HepG2 (cell line): ENCODE measurements around the gene KDM6B. TPM values are rescaled to one million over a fixed set of nuclear protein-coding genes. Genes with fewer than 3 reads are reported as not detected.

Experiments
- ATM ChIP-seq: fragments of 450-650 bp; IDR thresholded peaks from 2 replicates; pipeline ENCODE4 v1.7.1; 2017; ENCODE audit warnings: mild to moderate bottlenecking, borderline replicate concordance
- CREB1 ChIP-seq, 2 experiments: fragments of 450-650 bp in 1 of 2; IDR thresholded peaks; 2 replicates each; pipeline ENCODE4 v1.6.1; 2016 to 2017; ENCODE audit warnings: control low read depth in 1 of 2, mild to moderate bottlenecking in 1 of 2, missing compliant biosample characterization in 1 of 2, missing genetic modification characterization in 1 of 2
- EHMT2 ChIP-seq: fragments of 200-600 bp; sonication (generic); IDR thresholded peaks from 2 replicates; pipeline ENCODE4 v1.7.0; 2017; ENCODE audit warnings: antibody characterized with exemption, low read depth, low read length, borderline replicate concordance
- HOXA9 ChIP-seq: sonication (generic); formaldehyde crosslinking; IDR thresholded peaks from 2 replicates; pipeline ENCODE4 v1.8.1; 2022; ENCODE audit warnings: missing genetic modification reagents, mild to moderate bottlenecking, moderate library complexity, borderline replicate concordance
- IKZF1 ChIP-seq: fragments of 450-650 bp; IDR thresholded peaks from 2 replicates; pipeline ENCODE4 v1.7.1; 2016
- ISL2 ChIP-seq: sonication (generic); formaldehyde crosslinking; IDR thresholded peaks from 2 replicates; pipeline ENCODE4 v1.5.0; 2020; ENCODE audit warnings: missing genetic modification reagents
- JUNB ChIP-seq: sonication (generic); formaldehyde crosslinking; IDR thresholded peaks from 2 replicates; pipeline ENCODE4 v1.8.0; 2022; ENCODE audit warnings: missing genetic modification reagents, mild to moderate bottlenecking, borderline replicate concordance
- MTA1 ChIP-seq: sonication (generic); formaldehyde crosslinking; IDR thresholded peaks from 2 replicates; pipeline ENCODE4 v1.4.0; 2020; ENCODE audit warnings: missing genetic modification reagents, mild to moderate bottlenecking, borderline replicate concordance
- NCOR1 ChIP-seq: fragments of 200-600 bp; sonication (generic); IDR thresholded peaks from 2 replicates; pipeline ENCODE4 v1.7.0; 2017; ENCODE audit warnings: antibody characterized with exemption, low read length, borderline replicate concordance
- NR2C2 ChIP-seq: sonication (generic); formaldehyde crosslinking; IDR thresholded peaks from 2 replicates; pipeline ENCODE4 v1.4.0; 2020; ENCODE audit warnings: missing genetic modification reagents, mild to moderate bottlenecking, moderate library complexity, borderline replicate concordance
- PHB2 ChIP-seq: fragments of 450-650 bp; IDR thresholded peaks from 2 replicates; pipeline ENCODE4 v1.6.1; 2018; ENCODE audit not compliant: partially characterized antibody
- RBM39 ChIP-seq: fragments of 200-400 bp; formaldehyde crosslinking; IDR thresholded peaks from one replicate; pipeline ENCODE4 v1.6.1; 2018; ENCODE audit warnings: antibody characterized with exemption, mild to moderate bottlenecking, low read depth, low read length; ENCODE audit not compliant: poor library complexity, severe bottlenecking
- SIN3B ChIP-seq: fragments of 150-350 bp; IDR thresholded peaks from 2 replicates; pipeline ENCODE4 v1.6.1; 2014; ENCODE audit warnings: low read length
- SOX6 ChIP-seq, 2 experiments: fragments of 450-650 bp in 1 of 2; sonication (generic) in 1 of 2; formaldehyde crosslinking in 1 of 2; IDR thresholded peaks; 2 replicates each; pipeline versions ENCODE4 v1.4.0 to v1.6.1; 2017 to 2020; ENCODE audit warnings: antibody characterized with exemption in 1 of 2, mild to moderate bottlenecking in 1 of 2, missing genetic modification reagents in 1 of 2
- TOPORS ChIP-seq: sonication (generic); formaldehyde crosslinking; IDR thresholded peaks from 2 replicates; pipeline ENCODE4 v1.8.0; 2023; ENCODE audit warnings: mild to moderate bottlenecking, missing genetic modification reagents
- ZBTB1 ChIP-seq: sonication (generic); formaldehyde crosslinking; IDR thresholded peaks from 2 replicates; pipeline ENCODE4 v1.4.0; 2020; ENCODE audit warnings: missing genetic modification reagents, borderline replicate concordance
- ZNF430 ChIP-seq: sonication (generic); formaldehyde crosslinking; IDR thresholded peaks from 2 replicates; pipeline ENCODE4 v1.9.0; 2021; ENCODE audit warnings: mild to moderate bottlenecking, missing genetic modification reagents
- ZNF501 ChIP-seq: sonication (generic); formaldehyde crosslinking; IDR thresholded peaks from 2 replicates; pipeline ENCODE4 v1.5.1; 2020; ENCODE audit warnings: mild to moderate bottlenecking, moderate library complexity, missing genetic modification reagents
- ZNF614 ChIP-seq: IDR thresholded peaks from 2 replicates; pipeline ENCODE4 v1.6.1; 2018; ENCODE audit warnings: missing biosample characterization, missing genetic modification reagents, inconsistent platforms, borderline replicate concordance
- ZNF644 ChIP-seq: IDR thresholded peaks from 2 replicates; pipeline ENCODE4 v1.6.1; 2016; ENCODE audit warnings: low read depth
- polyA plus RNA-seq, 8 experiments: library from polyadenylated mRNA; depleted of rRNA in 3 of 8; stranded (reverse) in 7 of 8; unstranded in 1 of 8; fragments of >200 nt; fragmentation: Illumina TruSeq in 4 of 8; extraction: Trizol in 4 of 8; gene quantifications; 2 replicates each; pipeline versions ENCODE4 v1.2.1 to v1.2.3, GENCODE V29; 2011 to 2016; ENCODE audit warnings: low read depth in 4 of 8, missing spikeins in 1 of 8, mixed read lengths in 1 of 8; ENCODE audit not compliant: insufficient read depth in 1 of 8
- total RNA-seq, 5 experiments: library from RNA; depleted of rRNA; stranded (reverse); fragments of >200 nt; fragmentation: Illumina TruSeq; extraction: Trizol; gene quantifications; 2 replicates each; pipeline ENCODE4 v1.2.3, GENCODE V29; 2016; ENCODE audit warnings: low read depth in 1 of 5
- TF ChIP-seq, protein P1 (sequence below): sonication (generic); formaldehyde crosslinking; conservative IDR thresholded peaks from 2 replicates; pipeline ENCODE4 v1.5.0; 2020; ENCODE audit warnings: missing genetic modification reagents
- TF ChIP-seq, protein P2 (sequence below): sonication (generic); formaldehyde crosslinking; IDR thresholded peaks from 2 replicates; pipeline ENCODE4 v1.4.0; 2020; ENCODE audit warnings: missing genetic modification reagents
- TF ChIP-seq, protein P3 (sequence below): sonication (generic); formaldehyde crosslinking; IDR thresholded peaks from 2 replicates; pipeline ENCODE4 v1.5.1; 2020; ENCODE audit warnings: missing genetic modification reagents, mild to moderate bottlenecking, borderline replicate concordance
- TF ChIP-seq, protein P4 (sequence below): sonication (generic); formaldehyde crosslinking; IDR thresholded peaks from 2 replicates; pipeline ENCODE4 v1.4.0; 2020; ENCODE audit warnings: mild to moderate bottlenecking, missing genetic modification reagents

KDM6B gene
- total and polyA plus RNA-seq, 2 of the 13 experiments (the other 11 are each of a cell fraction or from before 2014, with no cell fraction given): 1.3 to 2.1 TPM

DNA sequence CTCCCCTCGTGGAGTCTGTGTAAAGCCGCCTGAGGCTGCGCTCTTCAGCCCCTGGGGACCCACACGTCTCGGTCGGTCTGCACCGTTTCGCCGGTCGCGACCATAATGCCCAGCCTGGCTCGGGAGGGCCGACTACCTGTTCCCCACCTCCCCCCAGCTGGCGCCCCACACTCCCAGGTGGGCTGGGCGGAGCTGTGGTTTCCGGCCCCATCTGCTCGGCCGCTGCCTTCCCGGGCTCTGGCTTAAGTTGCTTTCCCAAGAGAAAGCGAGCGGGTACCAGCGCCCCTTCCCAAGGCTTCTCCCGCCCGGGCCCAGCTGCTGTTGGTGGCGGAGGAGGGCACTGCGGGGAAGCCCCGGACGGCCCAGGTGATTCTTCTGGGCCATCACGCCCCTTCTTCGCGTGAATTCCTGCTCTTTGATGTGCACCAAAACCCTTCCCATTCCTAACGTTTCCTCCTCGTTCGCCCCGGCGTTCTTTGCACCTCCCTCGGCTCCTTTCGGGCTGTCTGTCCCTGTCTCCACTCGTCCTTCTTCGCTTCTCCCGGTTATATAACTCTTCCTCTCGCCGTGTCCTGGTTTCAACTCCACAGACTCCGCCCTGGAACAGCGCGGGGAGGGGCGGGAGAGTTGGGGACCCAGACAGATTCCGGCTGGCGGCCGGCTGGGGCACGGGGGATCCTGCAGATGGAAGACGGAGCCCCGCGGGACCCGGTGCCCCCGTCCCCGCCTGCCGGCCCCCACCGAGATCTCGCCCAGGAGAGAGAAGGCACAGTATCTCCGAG, 2.0 kb downstream of the KDM6B start (continued):
- TF ChIP-seq, protein P1, sequence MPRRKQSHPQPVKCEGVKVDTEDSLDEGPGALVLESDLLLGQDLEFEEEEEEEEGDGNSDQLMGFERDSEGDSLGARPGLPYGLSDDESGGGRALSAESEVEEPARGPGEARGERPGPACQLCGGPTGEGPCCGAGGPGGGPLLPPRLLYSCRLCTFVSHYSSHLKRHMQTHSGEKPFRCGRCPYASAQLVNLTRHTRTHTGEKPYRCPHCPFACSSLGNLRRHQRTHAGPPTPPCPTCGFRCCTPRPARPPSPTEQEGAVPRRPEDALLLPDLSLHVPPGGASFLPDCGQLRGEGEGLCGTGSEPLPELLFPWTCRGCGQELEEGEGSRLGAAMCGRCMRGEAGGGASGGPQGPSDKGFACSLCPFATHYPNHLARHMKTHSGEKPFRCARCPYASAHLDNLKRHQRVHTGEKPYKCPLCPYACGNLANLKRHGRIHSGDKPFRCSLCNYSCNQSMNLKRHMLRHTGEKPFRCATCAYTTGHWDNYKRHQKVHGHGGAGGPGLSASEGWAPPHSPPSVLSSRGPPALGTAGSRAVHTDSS: no peak
- TF ChIP-seq ZNF644 (CRISPR knock-in tag) (no peak), ISL2 (CRISPR knock-in tag) (0 out of 2 replicates have a peak, but pooled peaks have one; percentile 20), JUNB (CRISPR knock-in tag) (no peak), HOXA9 (CRISPR knock-in tag) (0 out of 2 replicates have a peak, but pooled peaks have one; percentile 7), IKZF1 (no peak), PHB2 (no peak), ZNF430 (CRISPR knock-in tag) (peak; percentile 53), SIN3B (0 out of 2 replicates have a peak, but pooled peaks have one; percentile 3), MTA1 (CRISPR knock-in tag) (peak; percentile 57; the same call in 1 of the 2 replicates), ZNF614 (CRISPR knock-in tag) (no peak), NR2C2 (no peak), EHMT2 (no peak), ATM (no peak), NCOR1 (no peak), CREB1 (IDR thresholded peaks at IDR 0.05) (no peak), CREB1 (CRISPR knock-in tag; IDR thresholded peaks at IDR 0.05) (no peak), ZNF501 (CRISPR knock-in tag) (0 out of 2 replicates have a peak, but pooled peaks have one; percentile 16), SOX6 (IDR thresholded peaks at IDR 0.05) (no peak), SOX6 (CRISPR knock-in tag; IDR thresholded peaks at IDR 0.05) (no peak), TOPORS (CRISPR knock-in tag) (no peak), ZBTB1 (CRISPR knock-in tag) (no peak), RBM39 (peak; percentile 83)
- TF ChIP-seq, protein P2, sequence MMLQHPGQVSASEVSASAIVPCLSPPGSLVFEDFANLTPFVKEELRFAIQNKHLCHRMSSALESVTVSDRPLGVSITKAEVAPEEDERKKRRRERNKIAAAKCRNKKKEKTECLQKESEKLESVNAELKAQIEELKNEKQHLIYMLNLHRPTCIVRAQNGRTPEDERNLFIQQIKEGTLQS: no peak
- TF ChIP-seq, protein P3, sequence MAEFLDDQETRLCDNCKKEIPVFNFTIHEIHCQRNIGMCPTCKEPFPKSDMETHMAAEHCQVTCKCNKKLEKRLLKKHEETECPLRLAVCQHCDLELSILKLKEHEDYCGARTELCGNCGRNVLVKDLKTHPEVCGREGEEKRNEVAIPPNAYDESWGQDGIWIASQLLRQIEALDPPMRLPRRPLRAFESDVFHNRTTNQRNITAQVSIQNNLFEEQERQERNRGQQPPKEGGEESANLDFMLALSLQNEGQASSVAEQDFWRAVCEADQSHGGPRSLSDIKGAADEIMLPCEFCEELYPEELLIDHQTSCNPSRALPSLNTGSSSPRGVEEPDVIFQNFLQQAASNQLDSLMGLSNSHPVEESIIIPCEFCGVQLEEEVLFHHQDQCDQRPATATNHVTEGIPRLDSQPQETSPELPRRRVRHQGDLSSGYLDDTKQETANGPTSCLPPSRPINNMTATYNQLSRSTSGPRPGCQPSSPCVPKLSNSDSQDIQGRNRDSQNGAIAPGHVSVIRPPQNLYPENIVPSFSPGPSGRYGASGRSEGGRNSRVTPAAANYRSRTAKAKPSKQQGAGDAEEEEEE: no peak
- TF ChIP-seq, protein P4, sequence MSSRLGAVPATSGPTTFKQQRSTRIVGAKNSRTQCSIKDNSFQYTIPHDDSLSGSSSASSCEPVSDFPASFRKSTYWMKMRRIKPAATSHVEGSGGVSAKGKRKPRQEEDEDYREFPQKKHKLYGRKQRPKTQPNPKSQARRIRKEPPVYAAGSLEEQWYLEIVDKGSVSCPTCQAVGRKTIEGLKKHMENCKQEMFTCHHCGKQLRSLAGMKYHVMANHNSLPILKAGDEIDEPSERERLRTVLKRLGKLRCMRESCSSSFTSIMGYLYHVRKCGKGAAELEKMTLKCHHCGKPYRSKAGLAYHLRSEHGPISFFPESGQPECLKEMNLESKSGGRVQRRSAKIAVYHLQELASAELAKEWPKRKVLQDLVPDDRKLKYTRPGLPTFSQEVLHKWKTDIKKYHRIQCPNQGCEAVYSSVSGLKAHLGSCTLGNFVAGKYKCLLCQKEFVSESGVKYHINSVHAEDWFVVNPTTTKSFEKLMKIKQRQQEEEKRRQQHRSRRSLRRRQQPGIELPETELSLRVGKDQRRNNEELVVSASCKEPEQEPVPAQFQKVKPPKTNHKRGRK: 0 out of 2 replicates have a peak, but pooled peaks have one; percentile 54
